Stimulated activated CD4-positive, alpha-beta T cell treated with anti-CD3 and anti-CD28 coated beads, TNF-alpha, amount 100 ng/mL, for 48 hours (primary cell): Measurements from ENCODE around the gene SELENOV.

ENCODE experiments used
- DNase-seq, 3 donors: peaks; one replicate each; pipeline ENCODE4 v3.0.0-alpha.2; 2020; ENCODE audit warnings: low read depth in 3 of 3

The SELENOV gene

DNA sequence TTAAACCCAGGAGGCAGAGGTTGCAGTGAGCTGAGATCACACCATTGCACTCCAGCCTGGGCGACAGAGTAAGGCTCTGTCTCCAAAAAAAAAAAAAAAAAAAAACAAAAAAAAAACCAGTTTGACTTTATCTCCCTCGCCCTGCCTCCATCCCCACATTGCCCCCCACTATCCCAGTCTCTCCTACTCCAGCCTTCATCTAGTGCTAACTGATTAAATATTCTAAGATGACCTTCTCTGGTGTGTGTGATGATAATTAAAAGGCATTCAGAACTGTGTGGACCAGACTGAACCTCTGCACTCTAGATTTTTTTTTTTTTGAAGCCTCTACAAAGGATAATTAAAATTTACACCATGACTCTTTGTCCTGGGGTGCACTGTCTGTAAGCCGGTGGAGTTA is 22.2 kb upstream of the SELENOV start:
- no peak for DNase-seq

DNA sequence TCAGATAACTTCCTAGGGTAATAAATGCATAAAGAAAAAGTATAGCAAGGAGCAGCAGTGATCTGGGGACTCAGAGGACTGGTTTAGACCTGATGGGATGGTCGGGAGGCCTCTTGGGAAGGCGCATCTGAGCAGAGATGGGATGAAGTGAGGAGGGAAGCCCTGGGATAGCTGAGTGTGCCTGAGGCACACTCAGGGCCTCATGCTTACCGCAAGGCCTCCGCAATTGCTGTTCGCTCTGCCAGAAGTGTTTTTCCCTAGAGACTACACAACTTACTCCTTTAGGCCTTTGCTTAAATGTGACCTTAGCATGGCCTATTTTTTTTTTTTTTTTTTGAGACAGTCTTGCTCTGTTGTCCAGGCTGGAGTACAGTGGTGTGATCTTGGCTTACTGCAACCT is 20.3 kb upstream of the SELENOV start:
- DNase-seq, result no peak

DNA sequence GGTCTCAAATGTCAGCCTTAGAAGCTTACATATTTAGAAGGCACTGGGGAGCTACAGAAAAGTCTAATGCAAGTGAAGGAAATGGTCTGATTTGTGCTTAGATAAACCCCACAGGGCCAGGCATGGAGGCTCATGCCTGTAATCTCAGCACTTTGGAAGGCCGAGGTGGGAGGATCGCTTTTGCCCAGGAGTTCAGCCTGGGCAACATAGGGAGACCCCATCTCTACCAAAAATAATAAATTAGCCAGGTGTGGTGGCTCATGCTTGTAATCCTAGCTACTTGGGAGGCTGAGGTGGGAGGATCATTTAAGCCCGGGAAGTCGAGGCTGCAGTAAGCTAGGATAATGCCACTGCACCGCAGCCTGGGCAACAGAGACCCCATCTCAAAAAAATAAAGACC is 18.9 kb upstream of the SELENOV start:
- DNase-seq, result no peak

DNA sequence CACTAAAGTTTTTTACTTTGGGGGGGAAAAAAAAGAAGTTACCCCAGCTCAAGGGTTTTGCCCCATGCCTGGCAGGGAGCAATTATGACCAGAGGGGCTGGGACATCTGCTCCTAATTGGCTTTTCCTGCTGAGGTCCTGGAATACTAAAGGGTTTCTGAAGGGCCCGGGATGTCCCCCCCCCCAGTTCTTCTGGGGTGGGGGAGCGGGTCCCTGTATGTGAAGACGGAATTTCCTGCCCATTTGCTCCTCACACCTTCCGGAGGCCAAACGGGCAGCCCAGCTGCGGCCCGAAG is 17.3 kb upstream of the SELENOV start:
- DNase-seq, result no peak

DNA sequence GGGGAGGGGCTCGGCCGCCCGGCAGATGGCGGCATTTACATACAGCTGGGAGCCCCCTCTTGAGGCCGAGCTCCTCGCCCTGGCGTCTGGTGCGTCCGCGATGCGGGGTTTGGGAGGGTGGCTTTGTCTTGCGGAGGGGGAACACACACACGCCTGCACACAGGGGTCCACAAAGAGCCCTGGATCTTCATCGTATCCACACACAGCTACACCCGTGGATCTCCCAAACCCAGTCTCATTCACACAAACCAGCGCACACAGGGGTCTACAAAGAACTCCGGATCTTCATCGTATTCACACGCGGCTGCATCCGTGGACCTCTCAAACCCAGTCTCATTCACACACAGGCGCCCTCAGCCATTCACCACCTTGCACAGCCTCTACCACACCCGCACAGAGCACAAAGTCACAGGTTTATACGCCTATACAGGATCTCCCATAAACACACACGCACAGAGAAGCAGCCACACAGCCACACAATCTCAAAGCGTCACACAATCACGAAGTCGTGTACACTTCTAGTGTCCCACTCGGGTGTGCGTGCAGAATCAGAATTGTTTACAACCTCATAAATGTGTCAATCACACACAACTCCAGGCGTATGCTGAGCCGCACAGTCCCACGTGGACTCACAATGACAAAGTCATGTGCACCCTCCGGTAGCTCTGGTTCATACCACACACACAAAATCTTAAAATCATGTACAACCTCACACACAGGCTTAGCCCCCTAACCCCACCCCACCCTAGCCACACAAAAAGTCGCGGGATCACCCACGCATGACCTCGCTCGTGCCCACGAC is 16.7 kb upstream of the SELENOV start:
- no peak for DNase-seq

DNA sequence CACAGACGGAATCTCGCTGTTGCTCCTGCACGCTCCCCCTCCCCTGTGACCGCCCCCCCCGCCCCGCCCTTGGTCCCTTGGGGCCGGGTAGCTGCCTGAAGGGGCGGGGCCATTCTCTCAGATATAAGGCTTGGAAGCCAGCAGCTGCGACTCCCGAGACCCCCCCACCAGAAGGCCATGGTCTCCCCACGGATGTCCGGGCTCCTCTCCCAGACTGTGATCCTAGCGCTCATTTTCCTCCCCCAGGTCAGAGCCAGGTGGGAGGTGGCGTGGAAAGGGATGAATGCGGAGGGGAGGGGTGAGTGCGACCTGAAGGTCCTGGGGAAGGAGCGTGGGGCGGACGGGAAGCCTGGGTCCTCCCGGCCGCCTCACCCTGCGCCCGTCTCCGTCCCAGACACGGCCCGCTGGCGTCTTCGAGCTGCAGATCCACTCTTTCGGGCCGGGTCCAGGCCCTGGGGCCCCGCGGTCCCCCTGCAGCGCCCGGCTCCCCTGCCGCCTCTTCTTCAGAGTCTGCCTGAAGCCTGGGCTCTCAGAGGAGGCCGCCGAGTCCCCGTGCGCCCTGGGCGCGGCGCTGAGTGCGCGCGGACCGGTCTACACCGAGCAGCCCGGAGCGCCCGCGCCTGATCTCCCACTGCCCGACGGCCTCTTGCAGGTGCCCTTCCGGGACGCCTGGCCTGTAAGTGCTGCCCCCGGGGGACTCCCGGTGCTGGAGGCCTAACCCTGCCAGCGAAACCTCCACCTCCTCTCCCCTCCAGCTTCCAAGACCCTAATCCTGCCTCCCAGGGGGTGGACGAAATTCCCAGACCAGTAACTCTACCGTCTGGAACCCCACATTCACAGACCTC is 15.9 kb upstream of the SELENOV start, which contains the start of gene DLL3:
Gene DLL3 (plus strand): TSS at position 150 of the 845 bp plus-strand sequence. CDS start 28 bp downstream, at position 178.
- no peak for DNase-seq

DNA sequence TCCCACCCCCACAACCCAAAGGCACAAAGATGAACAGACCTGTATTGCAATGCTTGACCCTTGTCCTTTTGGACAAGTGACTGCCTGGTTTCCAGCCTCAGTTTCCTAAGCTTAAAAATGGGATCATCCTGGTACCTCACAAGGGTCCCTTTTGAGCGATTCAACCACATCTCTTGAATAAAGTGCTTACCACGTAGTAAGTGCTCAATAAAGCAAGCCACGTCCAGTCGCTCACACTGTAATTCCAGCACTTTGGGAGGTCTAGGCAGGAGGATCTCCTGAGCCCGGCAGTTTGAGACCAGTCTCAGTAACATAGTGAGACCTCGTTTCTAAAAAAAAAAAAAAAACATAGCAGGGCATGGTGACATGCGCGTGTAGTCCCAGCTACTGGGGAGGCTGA is 15.0 kb upstream of the SELENOV start:
- no peak for DNase-seq

DNA sequence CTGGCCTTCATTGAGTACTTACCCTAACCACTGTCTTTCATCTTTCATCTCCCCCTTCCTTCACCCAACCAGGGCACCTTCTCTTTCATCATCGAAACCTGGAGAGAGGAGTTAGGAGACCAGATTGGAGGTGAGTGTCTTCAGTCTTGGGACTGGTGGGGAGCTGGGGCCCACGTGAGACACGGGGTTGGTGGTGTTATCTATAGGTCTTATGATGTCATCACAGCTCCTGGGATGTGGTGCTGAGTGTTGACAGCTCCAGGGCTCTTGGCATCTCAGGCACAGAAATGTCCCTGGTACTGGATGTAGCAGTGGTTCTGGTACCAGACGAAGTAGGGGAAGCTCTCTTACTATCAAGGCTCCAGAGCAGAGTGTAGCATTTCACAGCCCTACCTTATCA is 14.4 kb upstream of the SELENOV start:
- DNase-seq, result no peak

DNA sequence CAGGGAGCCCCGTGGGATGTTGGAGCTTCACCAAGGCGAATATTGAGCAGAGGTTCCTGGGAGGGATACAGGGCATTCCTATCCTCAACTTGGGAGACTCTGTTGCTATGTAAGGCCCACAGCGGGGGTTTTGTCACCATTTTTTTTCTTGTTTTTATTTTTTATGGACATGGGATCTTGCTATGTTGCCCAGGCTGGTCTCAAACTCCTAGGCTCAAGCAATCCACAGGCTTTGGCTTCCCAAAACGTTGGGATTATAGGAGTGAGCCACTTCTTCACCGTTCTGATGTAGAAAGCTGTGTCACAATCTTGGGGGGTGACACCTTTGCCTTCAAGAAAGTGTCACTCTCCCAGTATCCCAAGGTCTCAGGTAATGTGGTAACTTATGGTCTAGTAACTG is 13.6 kb upstream of the SELENOV start:
- no peak for DNase-seq

DNA sequence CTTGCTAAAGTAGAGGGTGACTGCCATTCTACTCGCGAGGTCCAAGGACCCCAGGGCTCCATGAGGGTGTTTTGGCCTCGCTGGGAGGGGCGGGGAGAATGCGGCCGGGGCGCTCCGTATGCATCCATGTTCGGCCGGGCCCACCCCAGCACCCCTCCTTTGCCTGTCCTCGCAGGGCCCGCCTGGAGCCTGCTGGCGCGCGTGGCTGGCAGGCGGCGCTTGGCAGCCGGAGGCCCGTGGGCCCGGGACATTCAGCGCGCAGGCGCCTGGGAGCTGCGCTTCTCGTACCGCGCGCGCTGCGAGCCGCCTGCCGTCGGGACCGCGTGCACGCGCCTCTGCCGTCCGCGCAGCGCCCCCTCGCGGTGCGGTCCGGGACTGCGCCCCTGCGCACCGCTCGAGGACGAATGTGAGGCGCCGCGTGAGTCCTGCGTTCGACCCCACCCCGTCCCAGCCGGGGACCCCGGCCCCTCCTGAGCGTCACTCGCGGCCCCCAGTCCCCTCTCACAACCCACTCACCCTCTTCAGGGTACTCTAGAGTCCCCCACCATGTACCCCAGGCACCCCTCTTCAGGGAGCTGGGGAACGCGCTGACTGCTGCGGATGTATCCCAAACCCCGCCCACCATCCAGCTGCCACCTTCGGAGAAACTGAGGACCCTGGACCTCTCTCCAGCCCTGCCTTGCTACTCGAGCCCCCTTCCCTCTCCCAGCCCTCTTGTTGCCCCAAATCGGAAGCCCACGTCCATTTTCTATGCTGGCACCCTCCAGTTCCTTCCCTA is 12.1 kb upstream of the SELENOV start:
- DNase-seq, result peak; percentile 60 to 72 (median 65)

DNA sequence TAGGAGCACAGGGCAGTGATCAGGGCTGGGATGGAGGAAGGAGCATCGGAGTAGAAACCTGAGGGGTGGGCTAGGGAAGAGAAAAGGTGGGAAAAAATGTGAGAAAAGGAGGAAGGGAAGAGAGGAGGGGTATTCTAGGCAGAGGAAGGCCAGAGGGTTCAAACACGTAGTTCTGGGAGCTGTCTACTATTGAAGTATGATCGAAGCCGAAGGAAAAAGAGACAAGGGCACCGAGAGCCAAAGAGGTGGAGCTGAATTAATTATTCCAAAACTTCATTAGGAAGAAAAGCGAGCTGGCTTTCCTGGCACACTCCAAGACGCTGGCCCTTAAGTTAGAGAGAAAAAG is 8.4 kb upstream of the SELENOV start:
- no peak for DNase-seq

DNA sequence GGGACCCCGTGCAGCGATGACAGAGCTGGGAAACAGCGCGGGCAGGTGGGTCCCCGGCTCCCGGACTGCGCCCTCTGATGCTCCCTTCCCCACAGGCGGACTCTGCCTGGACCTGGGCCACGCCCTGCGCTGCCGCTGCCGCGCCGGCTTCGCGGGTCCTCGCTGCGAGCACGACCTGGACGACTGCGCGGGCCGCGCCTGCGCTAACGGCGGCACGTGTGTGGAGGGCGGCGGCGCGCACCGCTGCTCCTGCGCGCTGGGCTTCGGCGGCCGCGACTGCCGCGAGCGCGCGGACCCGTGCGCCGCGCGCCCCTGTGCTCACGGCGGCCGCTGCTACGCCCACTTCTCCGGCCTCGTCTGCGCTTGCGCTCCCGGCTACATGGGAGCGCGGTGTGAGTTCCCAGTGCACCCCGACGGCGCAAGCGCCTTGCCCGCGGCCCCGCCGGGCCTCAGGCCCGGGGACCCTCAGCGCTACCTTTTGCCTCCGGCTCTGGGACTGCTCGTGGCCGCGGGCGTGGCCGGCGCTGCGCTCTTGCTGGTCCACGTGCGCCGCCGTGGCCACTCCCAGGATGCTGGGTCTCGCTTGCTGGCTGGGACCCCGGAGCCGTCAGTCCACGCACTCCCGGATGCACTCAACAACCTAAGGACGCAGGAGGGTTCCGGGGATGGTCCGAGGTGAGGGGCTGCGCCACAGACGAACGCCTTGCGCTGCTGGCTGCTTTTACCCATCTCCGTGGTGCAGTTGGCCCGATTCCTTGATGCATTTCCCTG is 7.8 kb upstream of the SELENOV start:
- peak; percentile 33 to 39 (median 37) for DNase-seq

DNA sequence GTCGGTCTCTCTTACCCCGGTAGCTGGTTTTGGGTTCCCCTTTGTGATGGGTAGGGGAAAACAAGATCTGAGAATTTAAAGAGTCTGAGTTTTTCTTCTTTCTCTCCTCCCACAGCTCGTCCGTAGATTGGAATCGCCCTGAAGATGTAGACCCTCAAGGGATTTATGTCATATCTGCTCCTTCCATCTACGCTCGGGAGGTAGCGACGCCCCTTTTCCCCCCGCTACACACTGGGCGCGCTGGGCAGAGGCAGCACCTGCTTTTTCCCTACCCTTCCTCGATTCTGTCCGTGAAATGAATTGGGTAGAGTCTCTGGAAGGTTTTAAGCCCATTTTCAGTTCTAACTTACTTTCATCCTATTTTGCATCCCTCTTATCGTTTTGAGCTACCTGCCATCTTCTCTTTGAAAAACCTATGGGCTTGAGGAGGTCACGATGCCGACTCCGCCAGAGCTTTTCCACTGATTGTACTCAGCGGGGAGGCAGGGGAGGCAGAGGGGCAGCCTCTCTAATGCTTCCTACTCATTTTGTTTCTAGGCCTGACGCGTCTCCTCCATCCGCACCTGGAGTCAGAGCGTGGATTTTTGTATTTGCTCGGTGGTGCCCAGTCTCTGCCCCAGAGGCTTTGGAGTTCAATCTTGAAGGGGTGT is 7.1 kb upstream of the SELENOV start:
- no peak for DNase-seq

DNA sequence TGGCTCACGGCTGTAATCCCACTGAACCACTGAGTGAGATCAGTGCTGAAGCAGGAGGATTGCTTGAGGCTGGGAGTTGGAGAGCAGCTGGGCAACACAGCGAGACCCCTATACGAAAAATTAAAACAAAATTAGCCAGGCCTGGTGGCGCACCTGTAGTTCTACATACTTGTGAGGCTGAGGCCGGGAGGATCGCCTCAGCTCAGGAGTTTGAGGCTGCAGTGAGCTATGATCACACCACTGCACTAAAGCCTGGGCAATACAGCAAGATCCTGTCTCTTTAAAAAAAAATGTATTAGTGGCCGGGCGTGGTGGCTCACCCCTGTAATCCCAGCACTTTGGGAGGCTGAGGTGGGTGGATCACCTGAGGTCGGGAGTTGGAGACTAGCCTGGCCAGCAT is 6.3 kb upstream of the SELENOV start:
- DNase-seq, result no peak

DNA sequence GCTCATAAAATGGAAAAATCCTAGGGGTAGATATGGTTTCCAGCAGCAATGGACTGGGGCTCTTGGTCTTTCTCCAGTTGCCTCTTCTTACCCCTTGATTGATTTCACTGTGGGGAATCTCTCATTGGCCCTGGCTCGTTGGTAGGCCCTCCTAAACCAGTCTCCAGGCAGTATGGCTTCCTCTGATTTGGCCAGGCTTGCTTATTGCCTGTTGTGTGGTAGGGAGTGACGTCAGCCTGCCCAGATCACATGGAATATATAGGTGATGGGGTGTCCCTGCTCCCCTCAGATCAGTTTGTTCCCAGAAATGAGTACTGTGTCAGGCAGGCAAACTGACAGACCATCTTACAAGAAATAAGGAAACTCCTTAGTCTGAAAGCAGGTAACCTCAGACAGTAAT is 5.7 kb upstream of the SELENOV start:
- no peak for DNase-seq

DNA sequence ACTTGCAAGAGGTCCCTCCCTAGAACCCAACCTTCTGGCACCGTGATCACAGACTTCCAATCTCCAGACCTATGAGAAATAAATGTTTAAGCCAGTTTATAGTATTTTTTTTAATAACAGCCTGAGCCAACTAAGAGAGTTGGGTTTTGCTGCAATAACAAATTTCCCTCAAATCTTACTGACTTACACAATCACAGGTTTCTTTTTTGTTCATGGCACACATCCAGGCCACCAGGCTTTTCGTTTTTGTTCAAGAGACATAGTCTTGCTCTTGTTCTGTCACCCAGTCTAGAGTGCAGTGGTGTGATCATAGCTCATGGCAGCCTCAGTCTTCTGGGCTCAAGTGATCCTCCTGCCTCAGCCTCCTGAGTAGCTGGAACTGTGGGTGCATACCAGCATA is 2.0 kb upstream of the SELENOV start:
- no peak for DNase-seq

DNA sequence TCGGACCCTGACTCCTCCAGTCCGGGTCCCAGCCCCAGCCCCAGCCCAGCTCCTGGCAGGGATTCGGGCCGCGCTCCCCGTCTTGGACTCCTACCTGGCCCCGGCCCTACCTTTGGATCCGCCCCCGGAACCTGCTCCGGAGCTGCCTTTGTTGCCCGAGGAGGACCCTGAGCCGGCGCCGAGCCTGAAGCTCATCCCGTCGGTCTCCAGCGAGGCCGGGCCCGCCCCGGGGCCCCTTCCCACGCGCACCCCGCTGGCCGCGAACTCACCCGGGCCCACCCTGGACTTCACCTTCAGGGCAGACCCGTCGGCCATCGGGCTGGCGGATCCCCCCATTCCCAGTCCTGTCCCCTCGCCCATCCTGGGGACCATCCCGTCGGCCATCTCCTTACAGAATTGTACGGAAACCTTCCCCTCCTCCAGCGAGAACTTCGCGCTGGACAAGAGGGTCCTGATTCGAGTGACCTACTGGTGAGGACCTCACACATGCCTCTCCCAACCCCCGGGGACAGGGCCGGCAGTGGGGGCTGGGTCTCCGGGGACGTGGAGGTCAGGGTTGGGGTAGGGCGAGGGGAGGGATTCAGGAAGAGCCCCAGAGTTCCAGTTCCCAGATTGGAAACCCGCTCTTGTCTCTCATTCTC is 732 bp downstream of the SELENOV start:
- DNase-seq, result no peak

DNA sequence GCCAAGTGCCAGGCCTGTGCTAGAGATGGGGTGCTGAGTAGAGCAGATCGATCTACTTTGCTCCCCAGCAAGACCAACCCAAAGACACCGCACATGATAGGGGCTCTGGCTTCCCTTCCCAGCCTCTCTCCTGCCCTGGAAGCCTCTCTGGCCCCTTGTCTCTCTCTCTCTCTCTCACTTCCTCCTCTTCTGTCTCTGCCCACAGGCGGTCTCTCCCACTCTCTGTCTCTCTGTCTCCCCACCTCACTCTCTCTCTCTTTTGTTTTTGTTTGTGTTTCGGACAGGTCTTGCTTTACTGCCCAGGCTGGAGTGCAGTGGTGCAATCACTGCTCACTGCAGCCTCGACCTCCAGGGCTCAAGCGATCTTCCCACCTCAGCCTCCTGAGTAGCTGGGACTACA is 1.3 kb downstream of the SELENOV start:
- no peak for DNase-seq

DNA sequence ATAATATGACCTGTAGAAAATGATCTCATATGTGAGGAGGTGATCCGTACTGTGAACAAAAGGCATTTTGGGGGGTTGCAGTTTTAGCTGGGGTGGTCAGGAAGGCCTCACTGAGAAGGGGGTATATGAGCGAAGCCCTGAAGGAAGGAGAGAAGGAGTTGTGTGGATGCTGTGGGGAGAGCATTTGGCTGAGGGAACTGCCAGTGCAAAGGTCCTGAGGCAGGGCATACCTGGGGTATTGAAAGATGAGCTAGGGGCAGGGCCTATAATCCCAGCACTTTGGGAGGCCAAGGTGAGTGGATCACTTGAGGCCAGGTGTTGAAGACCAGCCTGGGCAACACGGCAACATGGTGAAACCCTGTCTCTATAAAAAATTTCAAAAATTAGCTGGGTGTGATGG is 2.5 kb downstream of the SELENOV start:
- no peak for DNase-seq

DNA sequence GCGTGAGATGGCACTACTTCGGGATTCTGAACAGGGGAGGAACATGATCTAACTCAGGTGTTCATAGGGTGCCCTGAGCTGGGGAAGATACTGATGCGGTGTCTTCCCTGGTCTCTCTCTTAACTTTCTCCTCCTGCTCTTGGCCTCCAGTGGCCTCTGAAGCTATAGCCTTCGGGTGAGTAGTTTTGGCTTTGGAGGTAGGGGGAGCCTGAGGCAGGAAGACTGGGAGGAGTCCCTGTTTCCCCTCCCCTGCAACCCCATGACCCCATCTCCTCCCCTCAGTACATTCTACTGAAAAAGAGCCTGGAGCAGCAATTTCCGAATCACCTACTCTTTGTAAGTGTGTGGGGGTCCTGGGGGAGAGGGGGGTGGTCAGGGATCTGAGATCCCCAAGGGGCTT is 3.5 kb downstream of the SELENOV start:
- DNase-seq, result no peak

DNA sequence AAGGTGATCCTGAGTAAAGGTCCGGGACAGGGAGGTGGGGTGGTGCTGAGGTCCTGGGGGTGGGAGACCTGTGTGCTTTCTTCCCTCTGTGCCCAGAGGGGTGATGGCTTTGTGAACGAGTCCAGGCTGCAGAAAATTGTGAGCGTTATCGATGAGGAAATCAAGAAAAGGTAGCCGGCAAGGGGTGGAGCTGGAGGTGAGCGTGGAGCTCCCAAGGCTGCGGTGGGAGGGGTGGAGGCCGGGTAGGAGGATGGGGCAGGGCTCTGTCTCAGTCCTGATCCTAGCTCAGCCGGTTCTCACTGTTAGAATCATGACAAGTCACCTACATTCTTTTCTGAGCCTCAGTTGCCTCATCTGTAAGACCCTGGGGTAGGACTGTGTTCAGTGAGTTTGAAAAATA is 4.0 kb downstream of the SELENOV start:
- no peak for DNase-seq
